ENCODE data around the gene LZTFL1.

DNA sequence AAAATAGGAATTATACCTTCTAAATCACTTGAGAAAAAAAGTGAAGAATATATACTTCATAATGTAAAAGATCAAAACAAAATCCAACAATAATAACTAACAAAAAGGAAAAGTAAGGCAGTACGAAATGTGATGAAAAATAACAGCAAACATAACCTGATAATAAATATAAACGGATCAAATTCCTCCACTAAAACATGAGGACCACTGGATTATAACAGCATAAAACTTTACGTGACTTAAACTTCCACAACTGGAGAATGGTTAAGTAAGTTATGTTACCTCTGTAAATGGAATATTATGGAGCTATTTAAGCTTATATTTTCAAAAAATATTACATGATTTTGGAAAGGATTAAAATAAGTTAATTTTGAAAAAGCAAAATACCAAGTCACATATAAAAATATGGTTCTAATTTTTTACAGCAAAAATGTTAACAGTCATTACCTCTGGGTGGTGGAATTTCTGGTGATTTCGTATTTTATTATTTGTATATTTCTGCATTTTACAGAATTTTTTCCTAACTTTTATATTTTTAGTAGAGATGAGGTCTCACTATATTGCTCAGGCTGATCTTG, 52.6 kb downstream of the LZTFL1 start:
- TF ChIP-seq POLR2AphosphoS5 (IDR thresholded peaks at IDR 0.05) (no peak), POLR2A (IDR thresholded peaks at IDR 0.05) (no peak)
- TF ChIP-seq, protein P1, sequence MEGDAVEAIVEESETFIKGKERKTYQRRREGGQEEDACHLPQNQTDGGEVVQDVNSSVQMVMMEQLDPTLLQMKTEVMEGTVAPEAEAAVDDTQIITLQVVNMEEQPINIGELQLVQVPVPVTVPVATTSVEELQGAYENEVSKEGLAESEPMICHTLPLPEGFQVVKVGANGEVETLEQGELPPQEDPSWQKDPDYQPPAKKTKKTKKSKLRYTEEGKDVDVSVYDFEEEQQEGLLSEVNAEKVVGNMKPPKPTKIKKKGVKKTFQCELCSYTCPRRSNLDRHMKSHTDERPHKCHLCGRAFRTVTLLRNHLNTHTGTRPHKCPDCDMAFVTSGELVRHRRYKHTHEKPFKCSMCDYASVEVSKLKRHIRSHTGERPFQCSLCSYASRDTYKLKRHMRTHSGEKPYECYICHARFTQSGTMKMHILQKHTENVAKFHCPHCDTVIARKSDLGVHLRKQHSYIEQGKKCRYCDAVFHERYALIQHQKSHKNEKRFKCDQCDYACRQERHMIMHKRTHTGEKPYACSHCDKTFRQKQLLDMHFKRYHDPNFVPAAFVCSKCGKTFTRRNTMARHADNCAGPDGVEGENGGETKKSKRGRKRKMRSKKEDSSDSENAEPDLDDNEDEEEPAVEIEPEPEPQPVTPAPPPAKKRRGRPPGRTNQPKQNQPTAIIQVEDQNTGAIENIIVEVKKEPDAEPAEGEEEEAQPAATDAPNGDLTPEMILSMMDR (IDR thresholded peaks at IDR 0.05) = no peak
